IPS-15b (cell line): Measurements from ENCODE around the gene RNF217.

Source experiments
- H3K27me3 ChIP-seq: one replicate; pipeline ENCODE4 v1.6.1; 2013; ENCODE audit warnings: low read length; ENCODE audit not compliant: control insufficient read depth, insufficient read depth
- H3K36me3 ChIP-seq: one replicate; pipeline ENCODE4 v1.6.1; 2013; ENCODE audit warnings: low read length; ENCODE audit not compliant: control insufficient read depth, insufficient read depth
- H3K4me1 ChIP-seq: one replicate; pipeline ENCODE4 v1.6.1; 2013; ENCODE audit warnings: mild to moderate bottlenecking, low read length; ENCODE audit not compliant: control insufficient read depth, insufficient read depth
- H3K4me3 ChIP-seq: one replicate; pipeline ENCODE4 v1.5.1; 2013; ENCODE audit warnings: low read depth, low read length
- H3K9ac ChIP-seq: one replicate; pipeline ENCODE4 v1.6.1; 2013; ENCODE audit warnings: low read depth, mild to moderate bottlenecking, low read length
- H3K9me3 ChIP-seq: one replicate; pipeline ENCODE4 v1.6.1; 2013; ENCODE audit warnings: mild to moderate bottlenecking, low read length; ENCODE audit not compliant: control insufficient read depth, insufficient read depth

RNF217 gene

DNA sequence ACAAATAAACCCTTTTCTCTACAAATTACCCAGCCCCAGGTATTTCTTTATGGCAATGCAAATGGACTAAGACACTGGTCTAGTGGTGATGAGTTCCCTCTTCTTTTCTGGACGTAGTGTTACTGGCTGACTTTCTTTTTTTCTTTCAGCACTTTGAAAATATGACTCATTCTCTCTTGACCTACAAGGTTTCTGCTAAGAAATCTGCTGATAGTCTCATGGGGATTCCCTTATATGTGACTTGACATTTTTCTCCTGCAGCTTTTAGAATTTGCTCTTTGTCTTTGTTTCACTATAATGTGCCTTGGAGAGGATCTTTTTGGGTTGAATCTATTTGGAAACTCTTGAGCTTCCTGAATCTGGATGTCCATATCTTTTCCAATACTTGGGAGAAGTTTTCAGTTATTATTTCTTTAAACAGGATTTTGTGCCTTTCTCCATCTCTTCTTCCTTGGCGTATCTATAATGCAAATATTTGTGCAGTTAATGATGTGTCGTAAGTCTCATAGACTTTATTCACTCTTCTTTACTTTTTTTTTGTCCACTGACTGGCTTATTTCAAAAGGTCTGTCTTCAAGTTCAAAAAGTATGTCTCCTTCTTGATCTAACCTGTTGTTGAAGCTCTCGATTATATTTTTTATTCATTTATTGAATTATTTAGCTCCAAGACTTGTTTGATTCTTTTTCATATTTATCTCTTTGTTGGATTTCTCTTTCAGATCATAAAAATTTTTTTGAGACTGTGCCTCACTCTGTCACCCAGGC is 149.2 kb downstream of the RNF217 start:
- Histone ChIP-seq H3K9ac (no peak overlapping the region), H3K36me3 (no peaks in the 10 kb centered on the region), H3K27me3 (no peaks in the 10 kb centered on the region), H3K4me1 (no peaks in the 10 kb centered on the region), H3K9me3 (no peaks in the 10 kb centered on the region), H3K4me3 (no peak overlapping the region)

DNA sequence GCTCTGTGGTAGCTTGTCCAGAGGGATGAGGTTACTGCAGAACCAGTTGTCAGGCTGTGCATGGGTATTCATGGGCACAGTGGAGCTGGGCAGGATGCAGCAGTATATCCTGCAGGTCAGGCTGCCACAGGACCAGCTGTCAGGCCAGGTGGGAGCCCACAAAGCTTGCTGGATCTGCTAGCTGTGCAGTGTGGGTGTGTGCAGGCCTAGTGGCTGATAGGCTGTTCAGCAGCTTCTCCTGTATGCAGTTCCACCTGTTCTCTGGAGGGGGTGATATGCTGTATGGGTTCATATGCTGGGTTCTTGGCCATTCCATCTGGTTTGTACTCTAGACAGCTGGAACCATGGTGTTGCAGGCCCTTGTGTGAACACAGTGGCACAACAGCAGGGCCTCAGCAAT is 150.7 kb downstream of the RNF217 start:
- no peaks in the 10 kb centered on the region for H3K4me1 ChIP-seq
- H3K9me3 ChIP-seq: no peaks in the 10 kb centered on the region
- H3K27me3 ChIP-seq: no peaks in the 10 kb centered on the region
- no peaks in the 10 kb centered on the region for H3K36me3 ChIP-seq
- no peak overlapping the region for H3K9ac ChIP-seq
- no peak overlapping the region for H3K4me3 ChIP-seq

DNA sequence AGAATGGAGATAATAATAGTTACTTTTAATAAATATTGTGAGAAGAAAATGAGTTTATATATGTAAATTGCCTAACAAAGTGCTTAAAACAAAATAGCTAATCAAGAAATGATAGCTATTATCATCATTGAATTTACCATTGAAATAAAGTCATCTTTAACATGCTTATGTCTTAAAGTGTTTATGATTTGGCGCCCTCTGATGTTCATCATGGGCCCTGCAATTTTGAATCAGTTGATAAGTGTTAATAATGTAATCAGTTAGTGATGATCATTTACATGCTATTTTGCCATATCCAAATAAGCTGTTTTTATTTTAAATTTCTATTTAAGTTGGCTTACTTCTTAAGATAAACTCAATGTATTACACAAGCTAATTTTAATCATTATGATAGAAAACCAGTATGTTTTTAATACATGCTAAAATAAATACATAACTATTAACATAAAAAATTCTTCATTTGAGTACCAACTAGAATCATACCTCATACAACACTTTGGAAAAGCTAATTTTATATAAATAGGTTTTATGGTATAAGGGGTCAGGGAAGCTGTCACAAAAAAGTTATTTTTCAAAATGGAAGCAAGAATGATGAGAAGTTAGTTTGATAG is 152.1 kb downstream of the RNF217 start:
- no peaks in the 10 kb centered on the region for H3K9me3 ChIP-seq
- no peak overlapping the region for H3K4me3 ChIP-seq
- H3K27me3 ChIP-seq: no peaks in the 10 kb centered on the region
- H3K9ac ChIP-seq: no peak overlapping the region
- no peaks in the 10 kb centered on the region for H3K36me3 ChIP-seq
- no peaks in the 10 kb centered on the region for H3K4me1 ChIP-seq

DNA sequence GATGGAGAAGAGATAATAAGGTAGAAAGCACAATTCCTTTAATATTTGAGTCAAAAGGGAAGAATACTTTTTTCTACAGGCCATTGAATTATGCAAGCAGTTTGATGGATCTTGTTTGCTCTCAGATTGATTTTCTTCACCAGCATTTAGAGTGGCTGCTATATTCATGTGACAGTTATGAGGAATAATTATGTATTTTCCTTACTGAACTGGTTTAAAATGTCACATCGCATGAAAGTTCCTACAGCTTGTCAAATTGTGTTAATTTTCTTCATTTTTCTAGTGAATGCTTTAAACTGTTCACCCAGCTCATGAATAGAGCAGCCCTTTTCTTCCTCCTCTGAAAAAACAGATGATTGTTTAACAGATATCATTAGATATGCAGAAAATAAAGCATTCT is 153.9 kb downstream of the RNF217 start:
- Histone ChIP-seq H3K27me3 (no peaks in the 10 kb centered on the region), H3K36me3 (no peaks in the 10 kb centered on the region), H3K4me1 (peaks cover 3% of the 10 kb centered on the region), H3K9ac (no peak overlapping the region), H3K9me3 (no peaks in the 10 kb centered on the region), H3K4me3 (no peak overlapping the region)

DNA sequence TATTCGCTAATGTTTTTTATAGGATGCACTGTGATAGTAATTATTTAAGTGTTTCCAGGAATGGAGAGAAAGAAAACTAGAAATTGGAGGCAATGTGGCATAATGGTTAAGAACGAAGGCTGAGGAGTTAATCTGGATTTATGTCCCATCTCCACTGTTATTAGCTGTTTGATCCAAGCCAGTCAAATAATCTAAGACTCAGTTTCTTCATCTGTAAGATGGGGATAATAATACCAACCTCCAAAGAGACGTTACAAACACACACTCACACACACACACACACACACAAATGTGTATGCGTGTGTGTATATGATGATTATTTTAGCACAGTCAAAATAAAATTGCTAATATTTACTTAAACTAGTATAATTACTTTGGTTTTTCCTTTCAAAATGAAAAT is 154.5 kb downstream of the RNF217 start:
- H3K36me3 ChIP-seq: no peaks in the 10 kb centered on the region
- no peaks in the 10 kb centered on the region for H3K27me3 ChIP-seq
- H3K4me3 ChIP-seq: no peak overlapping the region
- no peak overlapping the region for H3K9ac ChIP-seq
- peaks cover 3% of the 10 kb centered on the region for H3K4me1 ChIP-seq
- no peaks in the 10 kb centered on the region for H3K9me3 ChIP-seq

DNA sequence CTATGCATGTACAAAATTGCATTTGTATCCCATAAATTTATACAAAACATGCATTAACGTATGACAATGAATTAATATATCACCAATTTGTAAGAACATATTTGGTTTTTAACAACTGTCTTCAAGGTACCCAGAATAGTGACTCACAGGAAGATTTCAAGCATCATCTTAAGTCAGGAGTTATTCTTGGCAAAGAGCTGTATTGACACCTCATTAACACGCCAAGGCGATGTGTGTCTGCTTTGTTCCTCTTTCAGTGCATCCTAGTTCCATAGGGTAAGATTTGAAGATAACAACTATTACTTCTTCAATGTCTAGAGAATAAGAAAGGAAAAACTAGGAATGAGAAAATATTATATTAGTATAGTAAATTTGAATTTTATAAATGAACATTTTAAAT is 155.6 kb downstream of the RNF217 start:
- Histone ChIP-seq H3K4me1 (peaks cover 3% of the 10 kb centered on the region), H3K27me3 (no peaks in the 10 kb centered on the region), H3K4me3 (no peak overlapping the region), H3K36me3 (no peaks in the 10 kb centered on the region), H3K9ac (no peak overlapping the region), H3K9me3 (no peaks in the 10 kb centered on the region)

DNA sequence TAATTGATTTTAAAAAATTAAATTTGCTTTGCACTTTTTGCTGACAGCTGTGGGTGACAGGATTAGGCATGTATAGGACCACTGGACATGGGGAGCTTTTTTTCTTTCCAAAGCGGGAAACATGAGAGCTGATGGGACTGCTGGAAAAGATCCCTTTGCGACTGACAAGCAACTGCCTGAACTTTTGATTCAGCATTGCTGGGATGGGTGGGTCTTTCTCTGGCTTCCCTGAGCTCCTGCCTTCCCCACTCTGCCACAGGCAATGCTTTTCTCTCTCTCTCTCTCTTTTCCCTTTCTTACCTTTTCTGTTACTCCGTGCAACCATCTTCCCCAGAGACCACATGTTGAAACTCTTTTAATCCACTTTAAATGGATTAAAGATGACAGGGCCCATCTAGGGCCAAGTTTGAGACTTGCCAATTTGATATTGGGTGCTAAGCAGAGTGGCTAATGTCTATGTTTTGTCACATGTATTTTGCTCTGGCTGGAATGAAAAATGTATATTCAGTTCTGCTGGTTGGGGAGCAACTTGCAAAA is 157.9 kb downstream of the RNF217 start:
- Histone ChIP-seq H3K27me3 (no peaks in the 10 kb centered on the region), H3K9ac (no peak overlapping the region), H3K4me1 (peaks cover 3% of the 10 kb centered on the region), H3K36me3 (no peaks in the 10 kb centered on the region), H3K9me3 (no peaks in the 10 kb centered on the region), H3K4me3 (no peak overlapping the region)

DNA sequence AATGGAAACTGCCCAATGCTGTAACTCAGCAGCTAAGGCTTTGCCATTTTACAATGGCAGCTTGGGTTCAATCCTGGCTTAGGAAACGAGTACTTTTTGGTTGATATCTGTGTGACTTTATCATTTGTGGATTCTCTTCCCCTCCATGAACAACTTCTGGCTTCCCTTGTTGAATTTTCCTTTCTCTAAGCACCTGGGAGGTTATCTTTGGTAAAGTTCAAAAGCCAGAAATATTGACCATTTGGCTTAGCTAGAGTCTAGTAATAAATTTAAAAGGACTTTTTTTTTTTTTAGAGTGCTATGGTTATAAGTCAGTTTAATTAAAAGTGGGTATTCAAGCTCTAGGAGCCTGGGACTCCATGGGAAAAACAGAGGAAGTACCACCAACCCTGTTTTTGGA is 159.7 kb downstream of the RNF217 start:
- no peaks in the 10 kb centered on the region for H3K27me3 ChIP-seq
- no peaks in the 10 kb centered on the region for H3K9me3 ChIP-seq
- no peaks in the 10 kb centered on the region for H3K36me3 ChIP-seq
- H3K4me3 ChIP-seq: no peak overlapping the region
- no peak overlapping the region for H3K9ac ChIP-seq
- H3K4me1 ChIP-seq: peaks cover 3% of the 10 kb centered on the region

DNA sequence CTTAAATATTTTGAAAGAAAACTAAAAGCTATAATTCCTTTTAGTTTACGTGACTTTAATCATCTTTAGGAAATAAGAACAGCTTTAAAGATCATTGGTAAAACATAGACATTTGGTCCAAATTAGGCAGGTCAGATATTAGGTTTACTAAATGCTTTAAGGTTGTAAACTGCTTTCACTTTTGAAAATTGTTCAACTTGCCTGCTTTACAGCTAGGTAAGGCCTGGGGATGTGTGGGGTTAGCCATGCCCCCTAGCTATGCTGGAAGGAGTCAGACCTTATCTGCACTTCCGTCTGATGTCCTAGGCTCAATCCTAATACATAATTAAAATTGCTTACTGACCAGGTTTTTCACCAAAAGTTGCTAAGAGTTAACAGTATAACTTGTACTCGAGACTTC is 160.8 kb downstream of the RNF217 start:
- H3K4me1 ChIP-seq: peaks cover 3% of the 10 kb centered on the region
- H3K9me3 ChIP-seq: no peaks in the 10 kb centered on the region
- H3K9ac ChIP-seq: no peak overlapping the region
- H3K27me3 ChIP-seq: no peaks in the 10 kb centered on the region
- no peak overlapping the region for H3K4me3 ChIP-seq
- no peaks in the 10 kb centered on the region for H3K36me3 ChIP-seq

DNA sequence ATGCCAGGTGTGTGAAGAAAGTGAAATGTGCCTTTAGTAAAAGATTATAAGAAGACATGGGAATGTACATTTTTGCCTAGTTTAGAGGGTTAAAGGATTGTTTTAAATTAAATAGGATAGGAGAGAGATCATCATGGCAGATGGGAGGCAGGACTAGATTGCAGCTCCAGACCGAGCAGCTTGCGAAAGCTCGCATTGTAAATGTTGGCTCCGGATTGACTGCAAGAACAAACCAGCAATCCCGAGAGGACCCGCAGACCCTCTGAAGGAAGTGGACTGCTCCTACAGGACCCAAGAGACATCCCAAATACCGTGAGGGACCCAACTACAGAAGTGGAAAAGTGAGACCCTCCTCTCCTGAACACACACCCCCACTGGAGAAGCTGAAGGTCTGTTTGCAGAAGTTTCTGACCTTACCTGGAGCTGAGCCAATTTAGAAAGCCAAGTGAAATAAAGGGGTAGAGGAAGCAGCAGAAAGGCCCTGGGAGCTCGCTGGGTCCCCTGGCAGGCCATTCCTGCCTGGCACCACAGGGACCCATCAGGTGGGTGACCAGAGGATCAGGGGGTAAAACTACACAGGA is 161.3 kb downstream of the RNF217 start:
- Histone ChIP-seq H3K9me3 (no peaks in the 10 kb centered on the region), H3K9ac (no peak overlapping the region), H3K4me1 (peaks cover 3% of the 10 kb centered on the region), H3K27me3 (no peaks in the 10 kb centered on the region), H3K36me3 (no peaks in the 10 kb centered on the region), H3K4me3 (no peak overlapping the region)

DNA sequence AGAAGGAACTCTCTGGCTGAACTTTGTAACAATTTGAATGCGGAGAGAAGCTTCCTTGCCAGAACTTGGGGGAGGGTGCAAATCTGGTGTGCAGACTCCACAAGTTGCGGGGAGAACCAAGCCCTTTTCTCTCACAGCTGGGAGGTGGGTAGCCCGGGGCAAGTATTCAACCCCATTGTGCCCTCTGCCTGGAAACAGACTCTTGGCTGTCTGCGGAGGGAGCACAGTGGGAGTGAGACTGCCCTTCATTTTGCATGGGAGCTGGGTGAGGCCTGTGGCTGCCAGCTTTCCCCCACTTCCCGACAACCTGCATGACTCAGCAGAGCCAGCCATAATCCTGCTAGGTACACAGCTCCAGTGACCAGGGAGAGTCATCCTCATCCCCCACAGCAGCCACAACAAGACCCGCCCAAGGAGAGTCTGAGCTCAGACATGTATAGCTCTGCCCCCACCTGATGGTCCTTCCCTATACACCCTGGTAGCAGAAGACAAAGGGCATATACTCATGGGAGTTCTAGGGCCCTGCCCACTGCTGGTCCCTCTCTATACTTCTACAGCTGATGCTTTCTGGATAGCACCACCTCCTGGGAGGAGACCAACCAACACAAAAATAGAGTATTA is 161.9 kb downstream of the RNF217 start:
- Histone ChIP-seq H3K4me3 (no peak overlapping the region), H3K4me1 (peaks cover 3% of the 10 kb centered on the region), H3K9me3 (no peaks in the 10 kb centered on the region), H3K27me3 (no peaks in the 10 kb centered on the region), H3K36me3 (no peaks in the 10 kb centered on the region), H3K9ac (no peak overlapping the region)
